ENCODE data around the gene KRTAP9-1.
"Not testable (repeated sequence)": the region's sequence is repeated elsewhere in the genome, so short reads cannot be mapped to it uniquely, and the experiment has no call there.

The KRTAP9-1 gene

GRCh38 chr17:41160190-41160589, 29.5 kb upstream of the KRTAP9-1 start:
- not testable (repeated sequence) for H3K9ac ChIP-seq (ENCODE audit: low read depth, low read length); H3K36me3 ChIP-seq (ENCODE audit: insufficient read depth, low read depth, low read length); H3K27ac ChIP-seq (ENCODE audit: low read length); H3K4me3 ChIP-seq (ENCODE audit: low read length); H3K4me1 ChIP-seq (ENCODE audit: insufficient read depth, low read length); H3K9me3 ChIP-seq (ENCODE audit: insufficient read depth, low read depth, low read length); H3K27me3 ChIP-seq (ENCODE audit: insufficient read depth, low read length)

GRCh38 chr17:41160648-41161047, 29.0 kb upstream of the KRTAP9-1 start, which contains the start of gene KRTAP4-4:
TSS of gene KRTAP4-4 (minus strand) at chr17:41160748. CDS start at chr17:41160691, 57 bp downstream.
- H3K9ac ChIP-seq (ENCODE audit: low read depth, low read length) = no peak within 1 kb of the TSS
- no peak within 1 kb of the TSS for H3K27ac ChIP-seq (ENCODE audit: low read length)
- no peak within 1 kb of the TSS for H3K4me3 ChIP-seq (ENCODE audit: low read length)
- no peaks in the 10 kb centered on the region for H3K36me3 ChIP-seq (ENCODE audit: insufficient read depth, low read depth, low read length)
- no peaks in the 10 kb centered on the region for H3K4me1 ChIP-seq (ENCODE audit: insufficient read depth, low read length)
- no peaks in the 10 kb centered on the region for H3K27me3 ChIP-seq (ENCODE audit: insufficient read depth, low read length)
- H3K9me3 ChIP-seq (ENCODE audit: insufficient read depth, low read depth, low read length) = no peaks in the 10 kb centered on the region

- Histone ChIP-seq H3K9ac (ENCODE audit: low read depth, low read length) (no peak overlapping the region), H3K4me3 (ENCODE audit: low read length) (no peak overlapping the region), H3K4me1 (ENCODE audit: insufficient read depth, low read length) (no peaks in the 10 kb centered on the region)
These were observed 25.9 kb upstream of the KRTAP9-1 start for GRCh38 chr17:41163828-41164227.

DNA sequence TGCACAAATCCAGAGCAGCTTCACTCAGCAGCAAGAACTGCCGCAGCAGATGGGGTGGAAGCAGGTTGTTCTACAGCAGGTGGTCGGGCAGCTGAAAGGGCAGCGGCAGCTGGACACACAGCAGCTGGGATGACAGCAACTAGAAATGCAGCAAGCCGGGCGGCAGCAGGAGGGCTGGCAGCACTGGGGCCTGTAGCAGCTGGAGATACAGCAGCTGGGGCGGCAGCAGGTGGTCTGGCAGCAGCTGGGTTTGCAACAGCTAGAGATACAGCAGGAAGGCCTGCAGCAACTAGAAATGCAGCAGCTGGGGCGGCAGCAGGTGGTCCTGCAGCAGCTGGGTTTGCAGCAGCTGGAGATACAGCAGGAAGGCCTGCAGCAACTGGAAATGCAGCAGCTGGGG, 22.1 kb upstream of the KRTAP9-1 start:
- H3K27ac ChIP-seq (ENCODE audit: low read length) = no peak overlapping the region
- H3K4me1 ChIP-seq (ENCODE audit: insufficient read depth, low read length) = no peaks in the 10 kb centered on the region
- H3K9me3 ChIP-seq (ENCODE audit: insufficient read depth, low read depth, low read length) = no peaks in the 10 kb centered on the region
- H3K27me3 ChIP-seq (ENCODE audit: insufficient read depth, low read length) = no peaks in the 10 kb centered on the region
- H3K36me3 ChIP-seq (ENCODE audit: insufficient read depth, low read depth, low read length) = no peaks in the 10 kb centered on the region
- H3K9ac ChIP-seq (ENCODE audit: low read depth, low read length) = no peak overlapping the region
- no peak overlapping the region for H3K4me3 ChIP-seq (ENCODE audit: low read length)

More at GRCh38 chr17:41163828-41164227, 25.9 kb upstream of the KRTAP9-1 start:
- Histone ChIP-seq H3K36me3 (ENCODE audit: insufficient read depth, low read depth, low read length) (no peaks in the 10 kb centered on the region), H3K27ac (ENCODE audit: low read length) (no peak overlapping the region), H3K9me3 (ENCODE audit: insufficient read depth, low read depth, low read length) (no peaks in the 10 kb centered on the region), H3K27me3 (ENCODE audit: insufficient read depth, low read length) (no peaks in the 10 kb centered on the region)

DNA sequence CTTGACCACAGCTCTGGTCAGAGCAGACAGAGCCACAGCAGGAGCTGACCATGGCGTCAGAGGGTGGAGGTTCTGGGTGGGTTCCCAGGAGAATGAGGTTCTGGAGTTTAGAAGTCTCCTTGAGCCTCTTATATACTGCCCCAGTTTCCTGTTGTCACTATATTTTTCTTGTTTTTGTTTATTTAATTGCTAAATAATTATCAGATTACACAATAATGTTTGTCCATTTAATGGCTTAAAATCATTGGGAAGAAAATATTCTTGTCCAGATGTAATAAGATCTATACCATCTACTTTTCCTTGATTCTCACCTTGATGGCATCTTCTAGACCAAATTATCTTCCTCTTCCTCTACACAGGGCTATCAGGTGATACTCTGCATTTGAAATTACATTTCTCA, 21.6 kb upstream of the KRTAP9-1 start, which contains the start of gene KRTAP4-3:
TSS of gene KRTAP4-3 (minus strand) at position 101 of the 400 bp plus-strand sequence. CDS start at position 52, 49 bp downstream.
- no peaks in the 10 kb centered on the region for H3K9me3 ChIP-seq (ENCODE audit: insufficient read depth, low read depth, low read length)

GRCh38 chr17:41171886-41172285, 17.8 kb upstream of the KRTAP9-1 start:
- Histone ChIP-seq H3K9ac (ENCODE audit: low read depth, low read length) (no peak overlapping the region), H3K27me3 (ENCODE audit: insufficient read depth, low read length) (no peaks in the 10 kb centered on the region; the same call in 1 of the 2 replicates), H3K27ac (ENCODE audit: low read length) (no peak overlapping the region), H3K4me3 (ENCODE audit: low read length) (no peak overlapping the region), H3K9me3 (ENCODE audit: insufficient read depth, low read depth, low read length) (no peaks in the 10 kb centered on the region), H3K4me1 (ENCODE audit: insufficient read depth, low read length) (no peaks in the 10 kb centered on the region), H3K36me3 (ENCODE audit: insufficient read depth, low read depth, low read length) (no peaks in the 10 kb centered on the region)

More for the DNA sequence above, 21.6 kb upstream of the KRTAP9-1 start, which contains the start of gene KRTAP4-3:
- Histone ChIP-seq H3K4me1 (ENCODE audit: insufficient read depth, low read length) (no peaks in the 10 kb centered on the region), H3K4me3 (ENCODE audit: low read length) (no peak within 1 kb of the TSS), H3K36me3 (ENCODE audit: insufficient read depth, low read depth, low read length) (no peaks in the 10 kb centered on the region), H3K27me3 (ENCODE audit: insufficient read depth, low read length) (no peaks in the 10 kb centered on the region), H3K27ac (ENCODE audit: low read length) (no peak within 1 kb of the TSS), H3K9ac (ENCODE audit: low read depth, low read length) (no peak within 1 kb of the TSS)

GRCh38 chr17:41176744-41177387, 12.8 kb upstream of the KRTAP9-1 start:
- no peaks in the 10 kb centered on the region; the same call in 1 of the 2 replicates for H3K27me3 ChIP-seq (ENCODE audit: insufficient read depth, low read length)
- H3K36me3 ChIP-seq (ENCODE audit: insufficient read depth, low read depth, low read length) = no peaks in the 10 kb centered on the region
- H3K4me1 ChIP-seq (ENCODE audit: insufficient read depth, low read length) = no peaks in the 10 kb centered on the region
- no peak overlapping the region for H3K4me3 ChIP-seq (ENCODE audit: low read length)
- no peaks in the 10 kb centered on the region for H3K9me3 ChIP-seq (ENCODE audit: insufficient read depth, low read depth, low read length)
- no peak overlapping the region for H3K9ac ChIP-seq (ENCODE audit: low read depth, low read length)
- no peak overlapping the region for H3K27ac ChIP-seq (ENCODE audit: low read length)

DNA sequence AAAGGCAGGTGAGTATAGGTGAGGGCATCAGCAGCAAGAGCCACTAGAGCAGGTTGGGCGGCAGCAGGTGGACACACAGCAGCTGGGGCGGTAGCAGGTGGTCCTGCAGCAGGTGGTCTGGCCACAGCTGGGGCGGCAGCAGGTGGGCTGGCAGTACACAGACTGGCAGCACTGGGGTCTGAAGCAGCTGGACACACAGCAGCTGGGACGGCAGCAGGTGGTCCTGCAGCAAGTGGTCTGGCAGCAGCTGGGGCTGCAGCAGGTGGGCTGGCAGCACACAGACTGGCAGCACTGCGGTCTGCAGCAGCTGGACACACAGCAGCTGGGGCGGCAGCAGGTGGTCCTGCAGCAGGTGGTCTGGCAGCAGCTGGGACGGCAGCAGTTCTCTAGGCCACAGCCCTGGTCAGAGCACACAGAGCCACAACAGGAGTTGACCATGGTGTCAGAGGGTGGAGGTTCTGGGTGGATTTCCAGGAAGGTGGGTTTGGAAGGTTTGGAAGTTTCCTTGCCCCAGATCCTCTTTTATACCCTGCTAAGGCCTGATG, 11.9 kb upstream of the KRTAP9-1 start, which contains the start of gene KRTAP4-2:
TSS of gene KRTAP4-2 (minus strand) at position 495 of the 545 bp plus-strand sequence. CDS start at position 438, 57 bp downstream.
- H3K4me1 ChIP-seq (ENCODE audit: insufficient read depth, low read length) = no peaks in the 10 kb centered on the region
- H3K4me3 ChIP-seq (ENCODE audit: low read length) = no peak within 1 kb of the TSS
- no peaks in the 10 kb centered on the region for H3K9me3 ChIP-seq (ENCODE audit: insufficient read depth, low read depth, low read length)
- no peaks in the 10 kb centered on the region for H3K36me3 ChIP-seq (ENCODE audit: insufficient read depth, low read depth, low read length)
- H3K9ac ChIP-seq (ENCODE audit: low read depth, low read length) = no peak within 1 kb of the TSS
- no peak within 1 kb of the TSS for H3K27ac ChIP-seq (ENCODE audit: low read length)
- no peaks in the 10 kb centered on the region; the same call in 1 of the 2 replicates for H3K27me3 ChIP-seq (ENCODE audit: insufficient read depth, low read length)

DNA sequence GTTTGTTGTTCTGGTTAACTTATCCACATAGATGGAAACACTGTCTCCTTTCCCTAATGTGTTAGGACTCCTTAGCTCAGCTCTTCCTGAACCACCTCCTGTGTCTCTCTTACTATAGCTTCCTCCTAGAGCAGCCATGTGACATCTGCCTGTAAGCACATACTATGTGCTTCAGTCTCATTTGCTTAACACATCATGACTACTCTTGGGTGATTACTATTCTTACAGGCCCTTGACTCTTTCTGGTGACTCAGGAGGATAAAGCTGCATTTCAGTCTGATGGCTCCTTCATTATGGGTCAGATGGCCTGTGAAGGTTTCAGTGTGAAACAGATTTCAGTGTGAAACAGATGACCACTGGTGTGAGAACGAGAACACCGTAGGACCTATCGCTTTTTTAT, 11.3 kb upstream of the KRTAP9-1 start:
- no peak overlapping the region for H3K4me3 ChIP-seq (ENCODE audit: low read length)

DNA sequence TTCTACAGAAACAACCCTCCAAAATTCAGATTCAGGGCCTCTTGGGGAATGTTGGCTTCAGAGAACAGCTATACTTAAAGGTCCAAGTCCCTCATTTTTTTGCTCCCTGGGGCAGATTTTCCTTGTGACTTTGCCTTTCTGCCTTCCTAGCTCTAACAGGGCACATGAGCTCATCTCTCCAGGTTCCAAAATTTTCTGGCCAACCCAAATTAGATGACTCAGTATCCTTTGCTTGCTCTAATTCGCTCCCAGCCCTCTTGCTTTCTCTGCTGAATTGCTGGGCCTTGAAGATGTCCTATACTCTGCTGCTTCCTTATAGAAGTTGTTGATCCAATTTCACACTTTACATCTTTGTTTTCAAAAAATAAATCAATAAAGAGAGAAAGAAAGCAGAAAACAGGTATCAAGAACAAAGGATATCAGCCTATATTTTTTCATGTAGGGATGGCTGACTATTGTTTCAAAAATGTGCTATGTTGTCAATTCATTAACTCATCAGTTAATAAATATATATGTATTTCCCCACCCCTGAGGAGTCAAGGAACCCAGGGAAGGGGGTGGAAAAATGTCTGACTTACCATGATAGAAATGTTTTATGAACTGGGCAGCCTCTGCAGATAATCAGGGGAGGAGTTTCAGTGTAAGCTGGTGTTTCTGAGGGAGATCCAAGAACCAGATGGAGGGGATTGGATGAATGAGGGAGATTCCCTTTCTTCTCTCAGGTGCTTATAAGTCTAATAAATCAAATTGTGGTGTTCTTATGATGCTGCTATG, 10.7 kb upstream of the KRTAP9-1 start:
- Histone ChIP-seq H3K4me3 (ENCODE audit: low read length) (no peak overlapping the region), H3K9me3 (ENCODE audit: insufficient read depth, low read depth, low read length) (no peaks in the 10 kb centered on the region), H3K9ac (ENCODE audit: low read depth, low read length) (no peak overlapping the region), H3K27ac (ENCODE audit: low read length) (no peak overlapping the region), H3K4me1 (ENCODE audit: insufficient read depth, low read length) (no peaks in the 10 kb centered on the region), H3K27me3 (ENCODE audit: insufficient read depth, low read length) (no peaks in the 10 kb centered on the region; the same call in 1 of the 2 replicates), H3K36me3 (ENCODE audit: insufficient read depth, low read depth, low read length) (no peaks in the 10 kb centered on the region)

More for the DNA sequence above, 11.3 kb upstream of the KRTAP9-1 start:
- no peaks in the 10 kb centered on the region for H3K4me1 ChIP-seq (ENCODE audit: insufficient read depth, low read length)
- H3K27me3 ChIP-seq (ENCODE audit: insufficient read depth, low read length) = no peaks in the 10 kb centered on the region; the same call in 1 of the 2 replicates
- H3K27ac ChIP-seq (ENCODE audit: low read length) = no peak overlapping the region
- no peaks in the 10 kb centered on the region for H3K9me3 ChIP-seq (ENCODE audit: insufficient read depth, low read depth, low read length)
- no peak overlapping the region for H3K9ac ChIP-seq (ENCODE audit: low read depth, low read length)
- H3K36me3 ChIP-seq (ENCODE audit: insufficient read depth, low read depth, low read length) = no peaks in the 10 kb centered on the region

GRCh38 chr17:41184480-41184961, 5.2 kb upstream of the KRTAP9-1 start, which contains the start of gene KRTAP4-1:
TSS of gene KRTAP4-1 (minus strand) at chr17:41184911. CDS start at chr17:41184854, 57 bp downstream.
- Histone ChIP-seq H3K4me3 (ENCODE audit: low read length) (no peak within 1 kb of the TSS), H3K27me3 (ENCODE audit: insufficient read depth, low read length) (no peaks in the 10 kb centered on the region), H3K9me3 (ENCODE audit: insufficient read depth, low read depth, low read length) (no peaks in the 10 kb centered on the region), H3K36me3 (ENCODE audit: insufficient read depth, low read depth, low read length) (no peaks in the 10 kb centered on the region), H3K4me1 (ENCODE audit: insufficient read depth, low read length) (no peaks in the 10 kb centered on the region), H3K27ac (ENCODE audit: low read length) (no peak within 1 kb of the TSS), H3K9ac (ENCODE audit: low read depth, low read length) (no peak within 1 kb of the TSS)

Data from iPS-20b (cell line).